ENCODE results near the gene RAVER1. TPM values are rescaled to one million over a fixed set of nuclear protein-coding genes. Genes with fewer than 3 reads are reported as not detected.

Gene RAVER1
- total and polyA plus RNA-seq, 9 of the 15 experiments (the other 6 are each of a cell fraction or from before 2014, with no cell fraction given), result 0.06 to 113 (median 7.0) TPM

DNA sequence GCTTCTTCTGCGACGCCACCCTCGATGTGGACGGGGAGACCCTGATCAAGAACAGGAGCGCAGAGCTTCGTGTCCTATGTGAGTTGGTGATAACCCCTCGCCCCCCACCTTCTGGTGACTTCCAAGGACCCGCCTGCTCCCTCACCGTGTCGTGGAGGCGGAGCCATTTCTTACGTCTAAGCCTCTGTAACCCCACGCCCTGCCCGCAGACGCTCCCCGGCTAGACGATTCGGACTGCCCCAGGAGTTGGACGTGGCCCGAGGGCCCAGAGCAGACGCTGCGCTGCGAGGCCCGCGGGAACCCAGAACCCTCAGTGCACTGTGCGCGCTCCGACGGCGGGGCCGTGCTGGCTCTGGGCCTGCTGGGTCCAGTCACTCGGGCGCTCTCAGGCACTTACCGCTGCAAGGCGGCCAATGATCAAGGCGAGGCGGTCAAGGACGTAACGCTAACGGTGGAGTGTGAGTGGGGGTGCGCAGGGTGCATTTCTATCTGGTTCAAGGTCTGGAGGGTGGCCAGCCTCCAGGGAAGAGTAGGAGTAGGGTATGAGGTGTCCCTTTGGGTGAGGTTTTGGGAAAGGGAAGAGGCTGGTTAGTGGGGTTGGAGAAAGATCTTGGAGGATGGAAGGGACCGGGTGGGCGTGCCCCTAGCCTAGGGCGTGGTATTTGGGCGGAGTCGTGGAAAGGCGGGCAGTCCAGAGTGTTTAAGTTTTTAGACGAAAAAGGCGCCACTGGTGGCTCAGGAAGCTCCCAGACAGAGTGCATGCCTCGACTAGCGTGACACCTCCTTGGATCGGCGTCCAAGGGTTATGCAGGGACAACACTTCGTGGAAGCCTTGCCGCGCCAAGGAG lies 40.3 kb downstream of the RAVER1 start (continued):
- TF ChIP-seq, protein P1, sequence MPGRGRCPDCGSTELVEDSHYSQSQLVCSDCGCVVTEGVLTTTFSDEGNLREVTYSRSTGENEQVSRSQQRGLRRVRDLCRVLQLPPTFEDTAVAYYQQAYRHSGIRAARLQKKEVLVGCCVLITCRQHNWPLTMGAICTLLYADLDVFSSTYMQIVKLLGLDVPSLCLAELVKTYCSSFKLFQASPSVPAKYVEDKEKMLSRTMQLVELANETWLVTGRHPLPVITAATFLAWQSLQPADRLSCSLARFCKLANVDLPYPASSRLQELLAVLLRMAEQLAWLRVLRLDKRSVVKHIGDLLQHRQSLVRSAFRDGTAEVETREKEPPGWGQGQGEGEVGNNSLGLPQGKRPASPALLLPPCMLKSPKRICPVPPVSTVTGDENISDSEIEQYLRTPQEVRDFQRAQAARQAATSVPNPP (IDR thresholded peaks at IDR 0.05; ENCODE audit: borderline replicate concordance, insufficient read depth, insufficient read length), result no peak
- TF ChIP-seq GATAD2A (IDR thresholded peaks at IDR 0.05), result no peak
- TF ChIP-seq ZNF24 (IDR thresholded peaks at IDR 0.05), result no peak
- no peak for TF ChIP-seq DIDO1 (tag; IDR thresholded peaks at IDR 0.05; ENCODE audit: low read depth)
- TF ChIP-seq RBM25 (IDR thresholded peaks at IDR 0.05; ENCODE audit: low read depth, low read length, severe bottlenecking), result no peak
- TF ChIP-seq, protein P2, sequence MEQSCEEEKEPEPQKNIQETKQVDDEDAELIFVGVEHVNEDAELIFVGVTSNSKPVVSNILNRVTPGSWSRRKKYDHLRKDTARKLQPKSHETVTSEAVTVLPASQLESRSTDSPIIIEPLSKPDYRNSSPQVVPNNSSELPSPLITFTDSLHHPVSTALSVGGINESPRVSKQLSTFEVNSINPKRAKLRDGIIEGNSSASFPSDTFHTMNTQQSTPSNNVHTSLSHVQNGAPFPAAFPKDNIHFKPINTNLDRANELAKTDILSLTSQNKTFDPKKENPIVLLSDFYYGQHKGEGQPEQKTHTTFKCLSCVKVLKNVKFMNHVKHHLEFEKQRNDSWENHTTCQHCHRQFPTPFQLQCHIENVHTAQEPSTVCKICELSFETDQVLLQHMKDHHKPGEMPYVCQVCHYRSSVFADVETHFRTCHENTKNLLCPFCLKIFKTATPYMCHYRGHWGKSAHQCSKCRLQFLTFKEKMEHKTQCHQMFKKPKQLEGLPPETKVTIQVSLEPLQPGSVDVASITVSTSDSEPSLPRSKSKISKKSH (CRISPR knock-in tag; IDR thresholded peaks at IDR 0.05), result no peak
- TF ChIP-seq NCOA2 (IDR thresholded peaks at IDR 0.05; ENCODE audit: partially characterized antibody in 2 of 2), result no peak
- TF ChIP-seq ZKSCAN8 (CRISPR knock-in tag; IDR thresholded peaks at IDR 0.05), result no peak
- no peak for TF ChIP-seq KAT8 (IDR thresholded peaks at IDR 0.05; ENCODE audit: low read depth)
- no peak for TF ChIP-seq ZNF124 (CRISPR knock-in tag; IDR thresholded peaks at IDR 0.05)
- TF ChIP-seq BRD9 (IDR thresholded peaks at IDR 0.05; ENCODE audit: low read depth, partially characterized antibody), result no peak
- TF ChIP-seq NCOA6 (IDR thresholded peaks at IDR 0.05), result peak; percentile 80
- no peak for TF ChIP-seq MAFF (IDR thresholded peaks at IDR 0.05; ENCODE audit: low read length)
- TF ChIP-seq, protein P3, sequence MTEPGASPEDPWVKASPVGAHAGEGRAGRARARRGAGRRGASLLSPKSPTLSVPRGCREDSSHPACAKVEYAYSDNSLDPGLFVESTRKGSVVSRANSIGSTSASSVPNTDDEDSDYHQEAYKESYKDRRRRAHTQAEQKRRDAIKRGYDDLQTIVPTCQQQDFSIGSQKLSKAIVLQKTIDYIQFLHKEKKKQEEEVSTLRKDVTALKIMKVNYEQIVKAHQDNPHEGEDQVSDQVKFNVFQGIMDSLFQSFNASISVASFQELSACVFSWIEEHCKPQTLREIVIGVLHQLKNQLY (CRISPR knock-in tag; conservative IDR thresholded peaks at IDR 0.05), result no peak
- TF ChIP-seq MED1 (CRISPR knock-in tag; IDR thresholded peaks at IDR 0.05; ENCODE audit: borderline replicate concordance), result no peak
- TF ChIP-seq BACH1 (tag; IDR thresholded peaks at IDR 0.05), result no peak
- TF ChIP-seq, protein P4, sequence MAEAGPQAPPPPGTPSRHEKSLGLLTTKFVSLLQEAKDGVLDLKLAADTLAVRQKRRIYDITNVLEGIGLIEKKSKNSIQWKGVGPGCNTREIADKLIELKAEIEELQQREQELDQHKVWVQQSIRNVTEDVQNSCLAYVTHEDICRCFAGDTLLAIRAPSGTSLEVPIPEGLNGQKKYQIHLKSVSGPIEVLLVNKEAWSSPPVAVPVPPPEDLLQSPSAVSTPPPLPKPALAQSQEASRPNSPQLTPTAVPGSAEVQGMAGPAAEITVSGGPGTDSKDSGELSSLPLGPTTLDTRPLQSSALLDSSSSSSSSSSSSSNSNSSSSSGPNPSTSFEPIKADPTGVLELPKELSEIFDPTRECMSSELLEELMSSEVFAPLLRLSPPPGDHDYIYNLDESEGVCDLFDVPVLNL (CRISPR knock-in tag; IDR thresholded peaks at IDR 0.05; ENCODE audit: low read depth), result peak; percentile 71; the same call in 1 of the 2 replicates
- TF ChIP-seq, protein P5, sequence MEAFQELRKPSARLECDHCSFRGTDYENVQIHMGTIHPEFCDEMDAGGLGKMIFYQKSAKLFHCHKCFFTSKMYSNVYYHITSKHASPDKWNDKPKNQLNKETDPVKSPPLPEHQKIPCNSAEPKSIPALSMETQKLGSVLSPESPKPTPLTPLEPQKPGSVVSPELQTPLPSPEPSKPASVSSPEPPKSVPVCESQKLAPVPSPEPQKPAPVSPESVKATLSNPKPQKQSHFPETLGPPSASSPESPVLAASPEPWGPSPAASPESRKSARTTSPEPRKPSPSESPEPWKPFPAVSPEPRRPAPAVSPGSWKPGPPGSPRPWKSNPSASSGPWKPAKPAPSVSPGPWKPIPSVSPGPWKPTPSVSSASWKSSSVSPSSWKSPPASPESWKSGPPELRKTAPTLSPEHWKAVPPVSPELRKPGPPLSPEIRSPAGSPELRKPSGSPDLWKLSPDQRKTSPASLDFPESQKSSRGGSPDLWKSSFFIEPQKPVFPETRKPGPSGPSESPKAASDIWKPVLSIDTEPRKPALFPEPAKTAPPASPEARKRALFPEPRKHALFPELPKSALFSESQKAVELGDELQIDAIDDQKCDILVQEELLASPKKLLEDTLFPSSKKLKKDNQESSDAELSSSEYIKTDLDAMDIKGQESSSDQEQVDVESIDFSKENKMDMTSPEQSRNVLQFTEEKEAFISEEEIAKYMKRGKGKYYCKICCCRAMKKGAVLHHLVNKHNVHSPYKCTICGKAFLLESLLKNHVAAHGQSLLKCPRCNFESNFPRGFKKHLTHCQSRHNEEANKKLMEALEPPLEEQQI (IDR thresholded peaks at IDR 0.05), result no peak
- no peak for TF ChIP-seq ZNF274 (IDR thresholded peaks at IDR 0.05; ENCODE audit: borderline replicate concordance, low read depth, low read length)
- TF ChIP-seq POLR3G (IDR thresholded peaks at IDR 0.05; ENCODE audit: extremely low read depth, insufficient read length, insufficient replicate concordance), result no peak
- no peak for TF ChIP-seq ILK (tag; IDR thresholded peaks at IDR 0.05; ENCODE audit: borderline replicate concordance, low read depth)
- no peak for TF ChIP-seq SMARCB1 (IDR thresholded peaks at IDR 0.05; ENCODE audit: insufficient read length, low read depth)

All from K562 (cell line).